Measurements from ENCODE around the gene PHF21A. TPM values are rescaled to one million over a fixed set of nuclear protein-coding genes. Genes with fewer than 3 reads are reported as not detected.
"Not testable (repeated sequence)": the region's sequence is repeated elsewhere in the genome, so short reads cannot be mapped to it uniquely, and the experiment has no call there.

The PHF21A gene
- polyA plus RNA-seq, 1 experiment = 17.1 TPM

- POLR2A ChIA-PET = interaction anchor here (0.6 kb wide), 1 partner anchor 14 kb away, joined by 3 read pairs; no protein-coding TSS in a partner anchor
Measured at GRCh38 chr11:45900916-45901617, 220.2 kb downstream of the PHF21A start.

GRCh38 chr11:45900175-45900800, 221.0 kb downstream of the PHF21A start:
- CTCF ChIA-PET = interaction anchor here (1.1 to 1.3 kb wide), 2 partner anchors 28 to 58 kb away, joined by 3 to 6 read pairs; no protein-coding TSS in a partner anchor
- DNase-seq (ENCODE audit: low read depth); POLR2A ChIA-PET; H3K27me3 ChIP-seq (ENCODE audit: control insufficient read depth, insufficient read depth, low read length); H3K36me3 ChIP-seq (ENCODE audit: control insufficient read depth, insufficient read depth, low read length): not testable (repeated sequence)
- H3K4me3 ChIP-seq (ENCODE audit: low read depth, low read length) = peak overlapping the region; percentile 66

More at GRCh38 chr11:45900916-45901617, 220.2 kb downstream of the PHF21A start:
- CTCF ChIA-PET = interaction anchor here (0.6 to 1.3 kb wide), 3 partner anchors 29 to 561 kb away, joined by 3 to 6 read pairs (median 3); no protein-coding TSS in a partner anchor
- Histone ChIP-seq H3K4me3 (ENCODE audit: low read depth, low read length) (peak overlapping the region; percentile 66), H3K27me3 (ENCODE audit: control insufficient read depth, insufficient read depth, low read length) (peaks cover 3% of the 10 kb centered on the region), H3K36me3 (ENCODE audit: control insufficient read depth, insufficient read depth, low read length) (peaks cover 4% of the 10 kb centered on the region)
- no peak for TF ChIP-seq CTCF (IDR thresholded peaks at IDR 0.05; ENCODE audit: insufficient read depth, low read depth, low read length)
- no peak for DNase-seq (ENCODE audit: low read depth)

- POLR2A ChIA-PET = no interaction called here
- Histone ChIP-seq H3K4me3 (ENCODE audit: low read depth, low read length) (peak overlapping the region; percentile 66), H3K27me3 (ENCODE audit: control insufficient read depth, insufficient read depth, low read length) (peaks cover 3% of the 10 kb centered on the region), H3K36me3 (ENCODE audit: control insufficient read depth, insufficient read depth, low read length) (peaks cover 3% of the 10 kb centered on the region)
- CTCF ChIA-PET = interaction anchor here (0.5 to 1.7 kb wide), 5 partner anchors 26 to 65 kb away, joined by 3 to 6 read pairs (median 3); partner anchors contain the start of gene CRY2
- peak; percentile 36 for DNase-seq (ENCODE audit: low read depth)
- TF ChIP-seq CTCF (IDR thresholded peaks at IDR 0.05; ENCODE audit: insufficient read depth, low read depth, low read length) = no peak
Measured at GRCh38 chr11:45899448-45900174, 221.6 kb downstream of the PHF21A start.

GRCh38 chr11:45899086-45899447, 222.2 kb downstream of the PHF21A start:
- no peak for DNase-seq (ENCODE audit: low read depth)
- ChIA-PET POLR2A (no interaction called here), CTCF (interaction anchor here (0.5 to 1.7 kb wide), 4 partner anchors 26 to 65 kb away, joined by 3 to 6 read pairs (median 4); partner anchors contain the start of gene CRY2)
- Histone ChIP-seq H3K27me3 (ENCODE audit: control insufficient read depth, insufficient read depth, low read length) (peaks cover 3% of the 10 kb centered on the region), H3K36me3 (ENCODE audit: control insufficient read depth, insufficient read depth, low read length) (peaks cover 3% of the 10 kb centered on the region), H3K4me3 (ENCODE audit: low read depth, low read length) (no peak overlapping the region)
- TF ChIP-seq CTCF (IDR thresholded peaks at IDR 0.05; ENCODE audit: insufficient read depth, low read depth, low read length) = no peak

GRCh38 chr11:45897556-45897955, 223.7 kb downstream of the PHF21A start:
- no peaks in the 10 kb centered on the region; the same call in 1 of the 2 replicates for H3K36me3 ChIP-seq (ENCODE audit: control insufficient read depth, insufficient read depth, low read length)

More at GRCh38 chr11:45897556-45897955, 223.7 kb downstream of the PHF21A start:
- no peak for TF ChIP-seq CTCF (IDR thresholded peaks at IDR 0.05; ENCODE audit: insufficient read depth, low read depth, low read length)
- DNase-seq (ENCODE audit: low read depth) = no peak
- ChIA-PET POLR2A (no interaction called here), CTCF (interaction anchor here (1.2 to 1.3 kb wide), 2 partner anchors 9 to 40 kb away, joined by 3 read pairs; no protein-coding TSS in a partner anchor)
- Histone ChIP-seq H3K27me3 (ENCODE audit: control insufficient read depth, insufficient read depth, low read length) (peaks cover 3% of the 10 kb centered on the region), H3K4me3 (ENCODE audit: low read depth, low read length) (no peak overlapping the region)

Measured in BJ (cell line).